HG02973 (cell line): ENCODE results near the gene LAPTM5.
"Not testable (repeated sequence)": the region's sequence is repeated elsewhere in the genome, so short reads cannot be mapped to it uniquely, and the experiment has no call there.

Experiments used
- ATAC-seq: cut with Tn5 transposase; IDR thresholded peaks from one replicate; pipeline ENCODE4 v1.9.1; 2021; ENCODE audit warnings: moderate library complexity; ENCODE audit not compliant: unreplicated experiment

Gene LAPTM5

GRCh38 chr1:30757352-30758120 lies at the start of gene LAPTM5:
TSS of gene LAPTM5 (minus strand) at chr1:30757774. CDS start at chr1:30757745, 29 bp downstream.
- ATAC-seq, result no peak

- no peak for ATAC-seq
Measured at GRCh38 chr1:30806381-30807317, 49.1 kb upstream of the LAPTM5 start.

- no peak for ATAC-seq
Measured at GRCh38 chr1:30805304-30806003, 47.9 kb upstream of the LAPTM5 start.

- ATAC-seq, result no peak
Measured at GRCh38 chr1:30804822-30805221, 47.2 kb upstream of the LAPTM5 start.

- no peak for ATAC-seq
Measured at GRCh38 chr1:30804352-30804751, 46.8 kb upstream of the LAPTM5 start.

- no peak for ATAC-seq
Measured at GRCh38 chr1:30803562-30803961, 46.0 kb upstream of the LAPTM5 start.

GRCh38 chr1:30801771-30802198 lies 44.2 kb upstream of the LAPTM5 start:
- ATAC-seq, result no peak

- no peak for ATAC-seq
Measured at GRCh38 chr1:30799233-30799511, 41.6 kb upstream of the LAPTM5 start.

GRCh38 chr1:30798389-30799232 lies 41.0 kb upstream of the LAPTM5 start:
- ATAC-seq, result no peak

- no peak for ATAC-seq
Measured at GRCh38 chr1:30795026-30795425, 37.5 kb upstream of the LAPTM5 start.

- ATAC-seq, result no peak
Measured at GRCh38 chr1:30794260-30794659, 36.7 kb upstream of the LAPTM5 start.

GRCh38 chr1:30793209-30793608 lies 35.6 kb upstream of the LAPTM5 start:
- ATAC-seq, result no peak

GRCh38 chr1:30791868-30792267 lies 34.3 kb upstream of the LAPTM5 start:
- ATAC-seq, result no peak

GRCh38 chr1:30790850-30791778 lies 33.5 kb upstream of the LAPTM5 start:
- no peak for ATAC-seq

- not testable (repeated sequence) for ATAC-seq
Measured at GRCh38 chr1:30790256-30790525, 32.6 kb upstream of the LAPTM5 start.

- ATAC-seq, result no peak
Measured at GRCh38 chr1:30789388-30790255, 32.0 kb upstream of the LAPTM5 start.

GRCh38 chr1:30788580-30789387 lies 31.2 kb upstream of the LAPTM5 start:
- ATAC-seq, result no peak
